CD14-positive monocyte (primary cell): Measurements from ENCODE around the gene DLL3. TPM values are rescaled to one million over a fixed set of nuclear protein-coding genes. Genes with fewer than 3 reads are reported as not detected.

Source experiments
- DNase-seq, 3 donors: peaks; one replicate each; pipeline ENCODE4 v3.0.0-alpha.2; 2011 to 2022
- H2AFZ ChIP-seq: 2 replicates; pipeline ENCODE4 v1.6.0; 2012; ENCODE audit warnings: mild to moderate bottlenecking, low read depth, low read length, inconsistent platforms; ENCODE audit not compliant: insufficient read depth, poor library complexity, severe bottlenecking
- H3K27ac ChIP-seq, 2 donors: 1 replicate in 1 of 2; 2 replicates in 1 of 2; pipeline ENCODE4 v1.5.1; 2012 to 2013; ENCODE audit warnings: low read length in 2 of 2, control low read depth in 1 of 2, inconsistent platforms in 1 of 2, low read depth in 1 of 2, mild to moderate bottlenecking in 1 of 2
- H3K27me3 ChIP-seq, 2 donors: one replicate each; pipeline versions ENCODE4 v1.6.0 to v1.6.1; 2011 to 2013; ENCODE audit warnings: low read length in 2 of 2; ENCODE audit not compliant: control insufficient read depth in 2 of 2, insufficient read depth in 2 of 2
- H3K36me3 ChIP-seq, 2 donors: replicated peaks in 1 of 2; 1 replicate in 1 of 2; 2 replicates in 1 of 2; pipeline versions ENCODE4 v1.5.1 to v1.6.1; 2012 to 2013; ENCODE audit warnings: low read length in 2 of 2, control low read depth in 1 of 2, inconsistent platforms in 1 of 2, mild to moderate bottlenecking in 1 of 2; ENCODE audit not compliant: insufficient read depth in 2 of 2, control insufficient read depth in 1 of 2
- H3K4me1 ChIP-seq, 2 donors: 1 replicate in 1 of 2; 2 replicates in 1 of 2; pipeline versions ENCODE4 v1.5.1 to v1.6.1; 2012 to 2013; ENCODE audit warnings: low read length in 2 of 2, control low read depth in 1 of 2, inconsistent platforms in 1 of 2, mild to moderate bottlenecking in 1 of 2, moderate library complexity in 1 of 2; ENCODE audit not compliant: insufficient read depth in 2 of 2, control insufficient read depth in 1 of 2
- H3K4me2 ChIP-seq: replicated peaks from 2 replicates; pipeline ENCODE3; 2012; ENCODE audit warnings: low read length, moderate library complexity, mild to moderate bottlenecking; ENCODE audit not compliant: poor library complexity, severe bottlenecking; ENCODE audit errors: extremely low read depth
- H3K4me3 ChIP-seq, 3 experiments: fragments of 200-600 bp in 1 of 3; sonication (generic) in 1 of 3; replicated peaks in 1 of 3; 1 replicate in 2 of 3; 2 replicates in 1 of 3; pipeline ENCODE4 v1.5.1; 2011 to 2013; ENCODE audit warnings: low read length in 3 of 3, mild to moderate bottlenecking in 3 of 3, control low read depth in 2 of 3, low read depth in 2 of 3, inconsistent platforms in 1 of 3, moderate library complexity in 1 of 3
- H3K79me2 ChIP-seq: 2 replicates; pipeline ENCODE4 v1.6.0; 2012; ENCODE audit warnings: mild to moderate bottlenecking, control low read depth, inconsistent platforms, low read length, moderate library complexity; ENCODE audit not compliant: insufficient read depth
- H3K9ac ChIP-seq: 2 replicates; pipeline ENCODE4 v1.6.0; 2017; ENCODE audit warnings: low read length, mild to moderate bottlenecking; ENCODE audit not compliant: insufficient read depth, poor library complexity, severe bottlenecking
- H3K9me3 ChIP-seq, 2 donors: replicated peaks in 1 of 2; 1 replicate in 1 of 2; 2 replicates in 1 of 2; pipeline versions ENCODE4 v1.5.1 to v1.6.1; 2012 to 2013; ENCODE audit warnings: low read length in 2 of 2, control low read depth in 1 of 2; ENCODE audit not compliant: control insufficient read depth in 1 of 2, insufficient read depth in 1 of 2
- H4K20me1 ChIP-seq: 2 replicates; pipeline ENCODE4 v1.6.0; 2012; ENCODE audit warnings: mild to moderate bottlenecking, low read length, control low read depth, moderate library complexity; ENCODE audit not compliant: insufficient read depth
- H3K27ac Mint-ChIP-seq, 7 donors: one replicate each; pipeline ENCODE4 v1.8.0; 2020; ENCODE audit warnings: mild to moderate bottlenecking in 7 of 7, mixed read lengths in 7 of 7, moderate library complexity in 6 of 7, inconsistent platforms in 2 of 7
- H3K27me3 Mint-ChIP-seq, 3 donors: one replicate each; pipeline ENCODE4 v1.8.0; 2021 to 2022; ENCODE audit warnings: low read depth in 3 of 3, mild to moderate bottlenecking in 3 of 3, mixed read lengths in 3 of 3, moderate library complexity in 3 of 3, inconsistent platforms in 1 of 3
- H3K36me3 Mint-ChIP-seq, 2 donors: one replicate each; pipeline ENCODE4 v1.8.0; 2020; ENCODE audit warnings: mixed read lengths in 2 of 2, inconsistent platforms in 1 of 2, mild to moderate bottlenecking in 1 of 2
- H3K4me1 Mint-ChIP-seq: one replicate; pipeline ENCODE4 v1.8.0; 2020; ENCODE audit warnings: mild to moderate bottlenecking, mixed read lengths
- H3K4me3 Mint-ChIP-seq, 2 donors: one replicate each; pipeline ENCODE4 v1.8.0; 2020; ENCODE audit warnings: mild to moderate bottlenecking in 2 of 2, mixed read lengths in 2 of 2, moderate library complexity in 1 of 2
- H3K9me3 Mint-ChIP-seq, 7 donors: one replicate each; pipeline ENCODE4 v1.8.0; 2020 to 2022; ENCODE audit warnings: mixed read lengths in 7 of 7, mild to moderate bottlenecking in 6 of 7, moderate library complexity in 6 of 7, inconsistent platforms in 2 of 7
- WGBS: methylation state at CpG from one replicate; pipeline ENCODE4 v1.1.5; 2013; ENCODE audit warnings: missing lambda C conversion rate; ENCODE audit not compliant: insufficient coverage; 5-methylcytosine and 5-hydroxymethylcytosine counted together
- intact Hi-C, 2 donors: fragments of 100-400 bp; cut with micrococcal nuclease; formaldehyde crosslinking; loops; one replicate each; pipeline versions ENCODE4 v1.15.0 to v1.15.1; 2023
- polyA plus RNA-seq, 3 donors: library from polyadenylated mRNA; depleted of rRNA in 1 of 3; unstranded in 2 of 3; stranded (reverse) in 1 of 3; fragments of 300-500 nt in 2 of 3; fragments of >200 nt in 1 of 3; fragmentation: Illumina TruSeq in 2 of 3; gene quantifications; 1 replicate in 2 of 3; 2 replicates in 1 of 3; pipeline ENCODE4 v1.2.3, GENCODE V29; 2012 to 2021
- TF ChIP-seq, protein P1 (sequence below): fragments of 200-600 bp; IDR thresholded peaks from one replicate; pipeline ENCODE4 v1.8.0; 2022; ENCODE audit warnings: antibody characterized with exemption, mild to moderate bottlenecking

Gene DLL3
- polyA plus RNA-seq, 3 donors = not detected

DNA sequence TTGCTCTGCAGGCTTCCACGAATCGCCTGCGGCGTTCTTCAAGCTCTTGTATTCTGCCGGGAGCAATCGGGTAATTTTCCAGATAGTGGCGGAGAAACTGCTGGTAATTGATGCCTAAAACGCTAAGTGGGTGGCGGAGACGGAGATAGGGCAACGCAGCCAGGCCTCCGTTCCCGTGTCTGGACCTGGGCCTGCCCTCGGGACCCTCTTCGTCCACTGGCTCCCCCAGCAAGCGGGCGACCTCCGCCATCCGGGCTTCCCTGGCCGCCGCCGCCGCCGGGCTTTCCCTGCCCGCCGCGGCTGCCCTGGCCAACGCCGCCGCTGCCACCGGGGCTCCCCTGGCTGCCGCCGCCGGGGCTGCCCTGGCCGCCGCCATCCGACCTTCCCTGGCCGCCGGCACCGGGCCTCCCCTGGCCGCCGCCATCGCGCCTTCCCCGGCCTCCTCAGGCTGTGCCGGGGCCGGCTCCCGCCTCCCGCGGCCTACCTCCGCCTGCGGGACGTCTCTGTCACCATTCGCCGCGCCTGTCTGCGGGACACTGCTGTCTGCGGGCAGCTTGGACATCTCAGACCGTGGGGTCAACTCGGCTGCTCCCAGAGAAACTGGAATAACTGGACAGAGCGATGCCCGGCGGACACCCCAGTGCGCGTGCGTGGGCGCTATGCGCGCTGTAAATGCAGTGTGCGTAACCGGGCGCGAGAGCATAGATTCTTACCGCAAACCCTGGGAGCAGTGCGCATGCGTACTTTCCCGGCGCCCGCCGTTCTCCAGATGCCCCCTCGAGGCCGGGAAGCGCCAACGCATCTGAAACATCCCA is 41.0 kb downstream of the DLL3 start, which contains the start of gene EID2:
TSS of gene EID2 (minus strand) at position 644 of the 815 bp plus-strand sequence. CDS start at position 562, 82 bp downstream.
- Mint-ChIP-seq H3K27me3 (peaks cover 0 to 12% (median 4%) of the 10 kb centered on the region in 3 donors), H3K9me3 (peaks cover 0 to 3% (median 0%) of the 10 kb centered on the region in 7 donors), H3K36me3 (peaks cover 3 to 5% of the 10 kb centered on the region in 2 donors), H3K4me3 (peak within 1 kb of the TSS; percentile 96), H3K27ac (peak within 1 kb of the TSS; percentile 89 to 98 (median 95)), H3K4me1 (peaks cover 25% of the 10 kb centered on the region)
- H3K27ac ChIP-seq = peak within 1 kb of the TSS; percentile 83 to 87
- peak within 1 kb of the TSS; percentile 80 for H3K9ac ChIP-seq
- intact Hi-C loops = loop anchor here (5.0 to 10.0 kb wide), 4 partner anchors 92 to 412 kb away; partner anchors contain the start of genes SUPT5H (in 2 of the 2), MED29 (in 1 of the 2), PAF1 (in 1 of the 2) and PAK4 (in 1 of the 2)
- no peaks in the 10 kb centered on the region for H3K36me3 ChIP-seq
- no peaks in the 10 kb centered on the region for H4K20me1 ChIP-seq
- peaks cover 12 to 18% of the 10 kb centered on the region in 2 donors for H3K4me1 ChIP-seq
- H3K4me3 ChIP-seq = peak within 1 kb of the TSS; percentile 72 to 90 (median 79)
- peaks cover 21% of the 10 kb centered on the region for H3K79me2 ChIP-seq
- H3K9me3 ChIP-seq = no peaks in the 10 kb centered on the region
- H2AFZ ChIP-seq = peak within 1 kb of the TSS; percentile 92
- DNase-seq = peak; percentile 95 to 96 (median 95)
- H3K4me2 ChIP-seq = peak within 1 kb of the TSS; percentile 91
- no peaks in the 10 kb centered on the region for H3K27me3 ChIP-seq
- WGBS = under 1% methylated on average over 84 of the region's 84 CpGs
- TF ChIP-seq, protein P1, sequence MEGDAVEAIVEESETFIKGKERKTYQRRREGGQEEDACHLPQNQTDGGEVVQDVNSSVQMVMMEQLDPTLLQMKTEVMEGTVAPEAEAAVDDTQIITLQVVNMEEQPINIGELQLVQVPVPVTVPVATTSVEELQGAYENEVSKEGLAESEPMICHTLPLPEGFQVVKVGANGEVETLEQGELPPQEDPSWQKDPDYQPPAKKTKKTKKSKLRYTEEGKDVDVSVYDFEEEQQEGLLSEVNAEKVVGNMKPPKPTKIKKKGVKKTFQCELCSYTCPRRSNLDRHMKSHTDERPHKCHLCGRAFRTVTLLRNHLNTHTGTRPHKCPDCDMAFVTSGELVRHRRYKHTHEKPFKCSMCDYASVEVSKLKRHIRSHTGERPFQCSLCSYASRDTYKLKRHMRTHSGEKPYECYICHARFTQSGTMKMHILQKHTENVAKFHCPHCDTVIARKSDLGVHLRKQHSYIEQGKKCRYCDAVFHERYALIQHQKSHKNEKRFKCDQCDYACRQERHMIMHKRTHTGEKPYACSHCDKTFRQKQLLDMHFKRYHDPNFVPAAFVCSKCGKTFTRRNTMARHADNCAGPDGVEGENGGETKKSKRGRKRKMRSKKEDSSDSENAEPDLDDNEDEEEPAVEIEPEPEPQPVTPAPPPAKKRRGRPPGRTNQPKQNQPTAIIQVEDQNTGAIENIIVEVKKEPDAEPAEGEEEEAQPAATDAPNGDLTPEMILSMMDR = peak; percentile 86

DNA sequence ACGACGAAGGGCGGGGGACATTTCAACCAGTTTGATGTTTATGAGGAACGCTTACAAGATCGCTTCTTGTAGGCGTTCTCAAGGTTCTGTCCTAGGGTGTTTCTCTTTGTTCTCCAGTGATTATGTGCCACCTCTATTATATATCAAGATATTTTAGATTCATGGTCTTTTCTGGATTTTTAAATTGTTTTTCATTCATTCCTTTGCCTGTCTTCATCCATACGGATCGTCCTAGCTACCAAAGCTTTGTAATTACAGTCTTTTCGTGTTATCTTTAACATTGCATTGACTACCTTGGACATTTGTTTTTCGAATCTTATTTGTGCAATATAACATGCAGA is 41.6 kb downstream of the DLL3 start:
- H3K9ac ChIP-seq = no peak overlapping the region
- Mint-ChIP-seq H3K27ac (peak overlapping the region in 4 of 7 donors; percentile 89 to 97 (median 94)), H3K4me3 (peak overlapping the region; percentile 96), H3K27me3 (peaks cover 0 to 12% (median 9%) of the 10 kb centered on the region in 3 donors), H3K9me3 (peaks cover 0 to 3% (median 0%) of the 10 kb centered on the region in 7 donors), H3K4me1 (peaks cover 25% of the 10 kb centered on the region), H3K36me3 (peaks cover 3 to 5% of the 10 kb centered on the region in 2 donors)
- H3K4me2 ChIP-seq = peak overlapping the region; percentile 91
- H4K20me1 ChIP-seq = no peaks in the 10 kb centered on the region
- H3K9me3 ChIP-seq = no peaks in the 10 kb centered on the region
- TF ChIP-seq, protein P1 = peak; percentile 31
- peak overlapping the region; percentile 92 for H2AFZ ChIP-seq
- no peak for DNase-seq
- peak overlapping the region in 2 of 3 experiments; percentile 79 to 90 for H3K4me3 ChIP-seq
- H3K4me1 ChIP-seq = peaks cover 12 to 18% of the 10 kb centered on the region in 2 donors
- no peaks in the 10 kb centered on the region for H3K36me3 ChIP-seq
- peak overlapping the region; percentile 83 to 87 for H3K27ac ChIP-seq
- peaks cover 21% of the 10 kb centered on the region for H3K79me2 ChIP-seq
- H3K27me3 ChIP-seq = no peaks in the 10 kb centered on the region
- intact Hi-C loops = loop anchor here in 1 of 2 donors (5.0 kb wide), 1 partner anchor 413 kb away; the partner anchor contains the start of gene PAK4
- WGBS = 0% methylated on average over 4 of the region's 10 CpGs
